NCI-H774 (cell line): ENCODE data around the gene SNU13.
A peak's percentile ranks its signal among the peaks of the same experiment; 100 is the strongest.
"Not testable (repeated sequence)": the region's sequence is repeated elsewhere in the genome, so short reads cannot be mapped to it uniquely, and the experiment has no call there.

Source experiments
- DNase-seq: peaks from one replicate; lab custom pipeline; 2025; lab: John Stamatoyannopoulos, UW

The SNU13 gene

DNA sequence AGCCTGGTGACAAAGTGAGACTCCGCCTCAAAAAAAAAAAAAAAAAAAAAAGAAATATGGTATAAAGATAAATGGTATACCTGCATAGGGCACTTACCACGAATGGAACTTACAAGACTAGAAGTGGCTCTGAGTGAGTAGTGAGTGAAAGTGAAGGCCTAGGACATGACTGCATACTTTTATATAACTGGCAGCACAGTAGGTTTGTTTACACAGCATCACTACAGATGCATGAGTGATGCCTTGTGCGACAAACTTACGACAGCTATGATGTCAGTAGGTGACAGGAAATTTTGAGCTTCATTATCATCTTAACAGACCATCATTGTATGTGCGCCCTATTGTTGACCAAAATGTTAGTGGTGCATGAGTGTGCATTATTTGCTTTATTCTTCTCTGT lies 49.9 kb downstream of the SNU13 start:
- DNase-seq: no peak

- DNase-seq: peak; percentile 15
Observed at GRCh38 chr22:41638124-41638523, 50.5 kb downstream of the SNU13 start.

- DNase-seq: not testable (repeated sequence)
Observed at GRCh38 chr22:41637623-41638022, 51.0 kb downstream of the SNU13 start.

- DNase-seq: no peak
Observed at GRCh38 chr22:41636467-41636866, 52.2 kb downstream of the SNU13 start.

GRCh38 chr22:41634610-41635009 lies 54.1 kb downstream of the SNU13 start:
- DNase-seq: not testable (repeated sequence)

DNA sequence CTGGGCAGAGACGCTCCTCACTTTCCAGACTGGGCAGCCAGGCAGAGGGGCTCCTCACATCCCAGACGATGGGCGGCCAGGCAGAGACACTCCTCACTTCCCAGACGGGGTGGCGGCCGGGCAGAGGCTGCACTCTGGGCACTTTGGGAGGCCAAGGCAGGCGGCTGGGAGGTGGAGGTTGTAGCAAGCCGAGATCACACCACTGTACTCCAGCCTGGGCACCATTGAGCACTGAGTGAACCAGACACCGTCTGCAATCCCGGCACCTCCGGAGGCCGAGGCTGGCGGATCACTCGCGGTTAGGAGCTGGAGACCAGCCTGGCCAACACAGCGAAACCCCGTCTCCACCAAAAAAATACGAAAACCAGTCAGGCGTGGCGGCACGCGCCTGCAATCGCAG lies 57.1 kb downstream of the SNU13 start:
- not testable (repeated sequence) for DNase-seq

DNA sequence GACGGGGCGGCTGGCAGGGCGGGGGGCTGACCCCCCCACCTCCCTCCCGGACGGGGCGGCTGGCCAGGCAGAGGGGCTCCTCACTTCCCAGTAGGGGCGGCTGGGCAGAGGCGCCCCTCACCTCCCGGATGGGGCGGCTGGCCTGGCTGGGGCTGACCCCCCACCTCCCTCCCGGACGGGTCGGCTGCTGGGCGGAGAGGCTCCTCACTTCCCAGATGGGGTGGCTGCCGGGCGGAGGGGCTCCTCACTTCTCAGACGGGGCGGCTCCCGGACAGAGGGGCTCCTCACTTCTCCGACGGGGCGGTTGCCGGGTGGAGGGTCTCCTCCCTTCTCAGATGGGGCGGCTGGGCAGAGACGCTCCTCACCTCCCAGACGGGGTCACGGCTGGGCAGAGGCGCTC lies 57.6 kb downstream of the SNU13 start:
- not testable (repeated sequence) for DNase-seq

DNA sequence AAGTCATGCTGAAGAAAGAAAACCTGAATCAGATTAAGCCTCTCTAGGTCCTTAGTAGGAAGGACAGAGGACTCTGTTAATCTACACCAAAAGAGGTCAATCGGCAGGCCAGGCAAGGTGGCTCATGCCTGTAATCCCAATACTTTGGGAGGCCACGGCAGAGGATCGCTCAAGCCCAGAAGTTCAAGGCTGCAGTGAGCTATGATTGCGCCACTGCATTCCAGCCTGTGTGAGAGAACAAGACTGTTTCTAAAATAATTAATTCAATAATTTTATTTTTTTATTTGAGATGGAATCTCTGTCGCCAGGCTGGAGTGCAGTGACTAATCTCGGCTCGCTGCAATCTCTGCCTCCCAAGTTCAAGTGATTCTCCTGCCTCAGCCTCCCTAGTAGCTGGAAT lies 63.1 kb downstream of the SNU13 start:
- DNase-seq: no peak
